ENCODE data around the gene FRRS1L. TPM values are rescaled to one million over a fixed set of nuclear protein-coding genes. Genes with fewer than 3 reads are reported as not detected.
A peak's percentile ranks its signal among the peaks of the same experiment; 100 is the strongest.

Gene FRRS1L
- total RNA-seq, 1 donor from 2014 or later = not detected

GRCh38 chr9:109192732-109193361 is 25.8 kb upstream of the FRRS1L start:
- Histone ChIP-seq H3K36me3 (ENCODE audit: control insufficient read depth, insufficient read depth, low read length) (no peaks in the 10 kb centered on the region), H3K4me3 (ENCODE audit: low read depth, low read length) (no peak overlapping the region), H3K27me3 (ENCODE audit: control insufficient read depth, insufficient read depth, low read length) (no peaks in the 10 kb centered on the region)
- no peak for FAIRE-seq
- peak; percentile 72 for TF ChIP-seq CTCF (IDR thresholded peaks at IDR 0.05; ENCODE audit: insufficient read depth, low read length, severe bottlenecking)
- peak; percentile 43 for DNase-seq (ENCODE audit: low read depth)

DNA sequence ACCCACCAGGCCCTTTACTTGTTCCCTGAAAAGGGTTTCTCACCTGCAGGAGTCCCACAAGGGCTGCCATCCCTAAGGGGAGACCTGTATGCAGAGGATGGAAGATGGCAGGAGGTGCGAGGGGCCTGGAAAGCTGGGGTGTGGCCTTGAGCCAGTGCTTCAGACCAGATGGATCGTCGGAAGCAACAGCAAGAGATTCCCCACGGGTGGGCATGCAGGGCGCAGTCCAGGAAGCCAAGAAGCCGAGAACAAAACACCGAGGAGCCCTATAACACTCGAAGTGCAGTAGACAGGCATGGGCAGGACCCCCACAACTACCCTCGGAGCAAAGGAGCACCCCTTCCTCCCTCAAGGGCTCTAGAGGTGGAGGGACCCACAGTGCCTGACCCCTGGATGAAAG is 24.7 kb upstream of the FRRS1L start:
- no peak overlapping the region for H3K4me3 ChIP-seq (ENCODE audit: low read depth, low read length)
- no peak for DNase-seq (ENCODE audit: low read depth)
- H3K27me3 ChIP-seq (ENCODE audit: control insufficient read depth, insufficient read depth, low read length) = no peaks in the 10 kb centered on the region
- no peak for FAIRE-seq
- TF ChIP-seq CTCF (IDR thresholded peaks at IDR 0.05; ENCODE audit: insufficient read depth, low read length, severe bottlenecking) = no peak
- H3K36me3 ChIP-seq (ENCODE audit: control insufficient read depth, insufficient read depth, low read length) = no peaks in the 10 kb centered on the region

DNA sequence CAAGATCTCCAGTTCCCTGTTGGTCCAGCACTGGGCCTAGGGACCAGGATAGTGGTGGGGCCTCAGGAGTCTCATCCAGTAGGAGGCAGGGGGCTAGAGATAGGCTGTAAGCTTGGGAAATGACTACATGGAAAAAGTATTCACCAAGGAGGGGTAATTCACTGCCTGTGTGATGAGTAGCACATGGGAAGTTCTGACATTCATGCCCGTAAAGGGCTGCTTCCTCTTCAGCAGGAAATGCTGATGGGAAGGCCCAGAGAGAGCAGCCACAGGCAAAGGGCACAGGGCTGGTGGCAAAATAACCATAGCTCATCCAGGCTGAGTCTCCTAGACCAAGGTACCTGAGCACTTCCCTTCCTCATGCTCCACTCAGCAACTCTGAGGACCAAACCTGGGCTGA is 23.1 kb upstream of the FRRS1L start:
- no peaks in the 10 kb centered on the region for H3K27me3 ChIP-seq (ENCODE audit: control insufficient read depth, insufficient read depth, low read length)
- H3K4me3 ChIP-seq (ENCODE audit: low read depth, low read length) = no peak overlapping the region
- peak; percentile 58 for DNase-seq (ENCODE audit: low read depth)
- H3K36me3 ChIP-seq (ENCODE audit: control insufficient read depth, insufficient read depth, low read length) = no peaks in the 10 kb centered on the region
- FAIRE-seq = peak; percentile 88
- no peak for TF ChIP-seq CTCF (IDR thresholded peaks at IDR 0.05; ENCODE audit: insufficient read depth, low read length, severe bottlenecking)

- H3K4me3 ChIP-seq (ENCODE audit: low read depth, low read length) = no peak overlapping the region
- H3K27me3 ChIP-seq (ENCODE audit: control insufficient read depth, insufficient read depth, low read length) = no peaks in the 10 kb centered on the region
Measured at GRCh38 chr9:109186857-109187520, 19.9 kb upstream of the FRRS1L start.

DNA sequence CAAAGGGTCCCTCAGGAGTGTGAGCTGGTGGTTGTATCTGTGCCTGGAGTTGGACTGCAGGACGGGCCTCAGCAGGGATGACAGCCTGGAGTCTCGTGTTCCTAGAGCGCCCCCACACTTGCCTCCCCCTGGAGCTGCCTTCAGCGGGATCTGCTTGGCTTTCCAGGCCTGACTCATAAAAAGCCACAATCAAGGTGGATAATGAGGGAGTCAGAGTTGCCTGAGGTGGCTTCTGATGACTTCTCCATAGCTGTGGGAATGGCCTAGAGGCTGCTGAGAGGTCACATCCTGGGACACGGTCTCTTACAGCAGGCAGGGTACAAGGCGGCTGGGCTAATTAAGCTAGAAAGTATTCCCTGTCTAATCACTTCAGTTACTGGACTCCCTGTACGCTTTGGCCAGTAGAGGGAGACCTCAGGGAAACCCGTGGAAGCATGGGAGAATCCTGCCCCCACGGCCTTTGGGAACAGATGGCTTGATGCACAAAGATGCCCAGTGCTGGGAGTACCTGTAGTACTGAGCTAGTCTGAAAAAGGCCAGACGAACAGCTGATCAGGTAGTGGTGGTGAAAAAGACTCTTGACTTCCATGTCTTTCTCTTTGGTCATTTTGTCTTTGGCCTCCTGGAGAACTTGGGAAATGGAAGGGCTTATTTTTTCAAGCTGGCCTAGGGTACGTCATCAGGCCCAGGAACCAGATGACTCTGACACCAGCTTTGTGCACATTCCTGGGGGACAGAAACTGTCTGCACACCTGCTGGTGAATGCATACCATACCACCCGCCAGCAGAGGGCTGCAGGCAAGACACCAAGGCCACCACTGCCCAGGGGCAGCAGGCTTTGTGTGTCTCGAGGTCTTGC is 16.1 kb upstream of the FRRS1L start:
- DNase-seq (ENCODE audit: low read depth) (peak; percentile 39), FAIRE-seq (peak; percentile 64)
- H3K36me3 ChIP-seq (ENCODE audit: control insufficient read depth, insufficient read depth, low read length) = no peaks in the 10 kb centered on the region
- TF ChIP-seq CTCF (IDR thresholded peaks at IDR 0.05; ENCODE audit: insufficient read depth, low read length, severe bottlenecking) = peak; percentile 71
- no peak overlapping the region for H3K4me3 ChIP-seq (ENCODE audit: low read depth, low read length)
- no peaks in the 10 kb centered on the region for H3K27me3 ChIP-seq (ENCODE audit: control insufficient read depth, insufficient read depth, low read length)

More at GRCh38 chr9:109186857-109187520, 19.9 kb upstream of the FRRS1L start:
- no peaks in the 10 kb centered on the region for H3K36me3 ChIP-seq (ENCODE audit: control insufficient read depth, insufficient read depth, low read length)
- DNase-seq (ENCODE audit: low read depth) (no peak), FAIRE-seq (no peak)
- no peak for TF ChIP-seq CTCF (IDR thresholded peaks at IDR 0.05; ENCODE audit: insufficient read depth, low read length, severe bottlenecking)

All from bronchial epithelial cell (primary cell).